ENCODE results near the gene AMPD3. TPM values are rescaled to one million over a fixed set of nuclear protein-coding genes. Genes with fewer than 3 reads are reported as not detected.
A peak's percentile ranks its signal among the peaks of the same experiment; 100 is the strongest.

Gene AMPD3
- polyA plus RNA-seq, 1 donor (not counting 4 experiments of a cell fraction or from before 2014, with no cell fraction given): 11.1 TPM

DNA sequence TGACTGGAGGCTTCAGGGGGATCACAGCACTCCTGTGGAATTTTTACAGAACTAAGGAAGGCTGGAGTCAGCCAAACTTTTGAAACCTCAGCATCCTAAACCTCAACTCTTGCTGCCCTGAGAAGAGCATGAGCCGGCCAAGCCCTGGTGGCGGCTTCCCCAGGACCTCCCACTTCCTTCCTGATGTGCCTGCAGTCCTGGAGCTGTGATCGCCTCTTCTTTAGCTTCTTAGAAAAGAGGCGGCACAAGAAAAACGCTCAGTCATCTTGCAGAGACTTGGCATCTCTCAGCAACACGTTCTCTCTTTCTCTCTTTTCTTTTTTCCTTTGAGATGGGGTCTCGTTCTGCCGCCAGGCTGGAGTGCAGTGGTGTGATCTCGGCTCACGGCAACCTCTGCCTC, 40.4 kb upstream of the AMPD3 start:
- Histone ChIP-seq H3K9me3 (ENCODE audit: control insufficient read depth, low read depth, low read length) (no peaks in the 10 kb centered on the region), H3K27ac (ENCODE audit: control insufficient read depth, insufficient read depth, low read length) (no peak overlapping the region), H3K9ac (ENCODE audit: control insufficient read depth, extremely low read depth, insufficient read depth, low read length) (no peak overlapping the region), H3K4me3 (ENCODE audit: control insufficient read depth in 2 of 3, extremely low read depth in 1 of 3, insufficient read depth in 2 of 3, low read depth in 1 of 3, low read length in 3 of 3) (no peak overlapping the region), H3K36me3 (ENCODE audit: control insufficient read depth in 2 of 2, extremely low read depth in 1 of 2, insufficient read depth in 2 of 2, low read length in 2 of 2) (no peaks in the 10 kb centered on the region), H3K4me1 (ENCODE audit: control insufficient read depth, extremely low read depth, insufficient read depth, low read length) (peaks cover 13% of the 10 kb centered on the region), H3K9me1 (ENCODE audit: control insufficient read depth, extremely low read depth, insufficient read depth, low read length) (no peaks in the 10 kb centered on the region), H3K4me2 (ENCODE audit: control insufficient read depth, extremely low read depth, insufficient read depth, low read depth, low read length) (no peak overlapping the region), H2AFZ (ENCODE audit: control insufficient read depth, low read length) (no peak overlapping the region), H3K27me3 (ENCODE audit: control insufficient read depth, extremely low read depth, insufficient read depth, low read length) (no peaks in the 10 kb centered on the region), H4K20me1 (ENCODE audit: control insufficient read depth, extremely low read depth, insufficient read depth, low read length) (no peaks in the 10 kb centered on the region), H3K79me2 (ENCODE audit: control insufficient read depth, insufficient read depth, low read length) (no peaks in the 10 kb centered on the region)
- dilution Hi-C loops (cut with MboI; ENCODE audit: extremely low pct_ligation_motif_present, low sequenced_read_pairs): no loop called here
- DNase-seq (ENCODE audit: low read depth, low spot score) (no peak), FAIRE-seq (no peak)
- TF ChIP-seq, protein P1, sequence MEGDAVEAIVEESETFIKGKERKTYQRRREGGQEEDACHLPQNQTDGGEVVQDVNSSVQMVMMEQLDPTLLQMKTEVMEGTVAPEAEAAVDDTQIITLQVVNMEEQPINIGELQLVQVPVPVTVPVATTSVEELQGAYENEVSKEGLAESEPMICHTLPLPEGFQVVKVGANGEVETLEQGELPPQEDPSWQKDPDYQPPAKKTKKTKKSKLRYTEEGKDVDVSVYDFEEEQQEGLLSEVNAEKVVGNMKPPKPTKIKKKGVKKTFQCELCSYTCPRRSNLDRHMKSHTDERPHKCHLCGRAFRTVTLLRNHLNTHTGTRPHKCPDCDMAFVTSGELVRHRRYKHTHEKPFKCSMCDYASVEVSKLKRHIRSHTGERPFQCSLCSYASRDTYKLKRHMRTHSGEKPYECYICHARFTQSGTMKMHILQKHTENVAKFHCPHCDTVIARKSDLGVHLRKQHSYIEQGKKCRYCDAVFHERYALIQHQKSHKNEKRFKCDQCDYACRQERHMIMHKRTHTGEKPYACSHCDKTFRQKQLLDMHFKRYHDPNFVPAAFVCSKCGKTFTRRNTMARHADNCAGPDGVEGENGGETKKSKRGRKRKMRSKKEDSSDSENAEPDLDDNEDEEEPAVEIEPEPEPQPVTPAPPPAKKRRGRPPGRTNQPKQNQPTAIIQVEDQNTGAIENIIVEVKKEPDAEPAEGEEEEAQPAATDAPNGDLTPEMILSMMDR (optimal IDR thresholded peaks at IDR 0.05 in 1 of 3, IDR thresholded peaks at IDR 0.05 in 1 of 3, conservative IDR thresholded peaks at IDR 0.05 in 1 of 3; ENCODE audit: extremely low read depth in 1 of 3, insufficient read depth in 2 of 3, low read length in 3 of 3): no peak
- no peak for TF ChIP-seq EZH2 (IDR thresholded peaks at IDR 0.05; ENCODE audit: low read length)

- Histone ChIP-seq H3K79me2 (ENCODE audit: control insufficient read depth, insufficient read depth, low read length) (no peaks in the 10 kb centered on the region), H3K4me2 (ENCODE audit: control insufficient read depth, extremely low read depth, insufficient read depth, low read depth, low read length) (no peak overlapping the region), H3K9me1 (ENCODE audit: control insufficient read depth, extremely low read depth, insufficient read depth, low read length) (no peaks in the 10 kb centered on the region), H3K4me1 (ENCODE audit: control insufficient read depth, extremely low read depth, insufficient read depth, low read length) (peaks cover 13% of the 10 kb centered on the region), H3K4me3 (ENCODE audit: control insufficient read depth in 2 of 3, extremely low read depth in 1 of 3, insufficient read depth in 2 of 3, low read depth in 1 of 3, low read length in 3 of 3) (no peak overlapping the region), H3K27me3 (ENCODE audit: control insufficient read depth, extremely low read depth, insufficient read depth, low read length) (no peaks in the 10 kb centered on the region), H3K27ac (ENCODE audit: control insufficient read depth, insufficient read depth, low read length) (no peak overlapping the region), H4K20me1 (ENCODE audit: control insufficient read depth, extremely low read depth, insufficient read depth, low read length) (no peaks in the 10 kb centered on the region), H3K9me3 (ENCODE audit: control insufficient read depth, low read depth, low read length) (no peaks in the 10 kb centered on the region), H2AFZ (ENCODE audit: control insufficient read depth, low read length) (no peak overlapping the region), H3K9ac (ENCODE audit: control insufficient read depth, extremely low read depth, insufficient read depth, low read length) (no peak overlapping the region), H3K36me3 (ENCODE audit: control insufficient read depth in 2 of 2, extremely low read depth in 1 of 2, insufficient read depth in 2 of 2, low read length in 2 of 2) (no peaks in the 10 kb centered on the region)
- FAIRE-seq: no peak
- dilution Hi-C loops (cut with MboI; ENCODE audit: extremely low pct_ligation_motif_present, low sequenced_read_pairs): no loop called here
- TF ChIP-seq EZH2 (IDR thresholded peaks at IDR 0.05; ENCODE audit: low read length): no peak
- TF ChIP-seq, protein P1 (optimal IDR thresholded peaks at IDR 0.05 in 1 of 3, IDR thresholded peaks at IDR 0.05 in 1 of 3, conservative IDR thresholded peaks at IDR 0.05 in 1 of 3; ENCODE audit: extremely low read depth in 1 of 3, insufficient read depth in 2 of 3, low read length in 3 of 3): peak in 1 of 3 experiments; percentile 6
- DNase-seq (ENCODE audit: low read depth, low spot score): no peak
Measured at GRCh38 chr11:10415817-10416392, 39.2 kb upstream of the AMPD3 start.

All from keratinocyte (primary cell).